HUDEP-2 (cell line): Measurements from ENCODE around the gene SYNDIG1L.
A peak's percentile ranks its signal among the peaks of the same experiment; 100 is the strongest.

Experiments used
- DNase-seq, 76 experiments: peaks; one replicate each; lab custom pipeline; 2025; ENCODE audit not compliant: unreplicated experiment in 76 of 76; lab: John Stamatoyannopoulos, UW

SYNDIG1L gene

GRCh38 chr14:74364271-74364880 lies 61.6 kb downstream of the SYNDIG1L start:
- no peak for DNase-seq

GRCh38 chr14:74362361-74362915 lies 63.6 kb downstream of the SYNDIG1L start:
- peak in 50 of 76 experiments; percentile 2 to 65 (median 30) for DNase-seq

- DNase-seq = no peak
Measured at GRCh38 chr14:74360163-74360562, 65.8 kb downstream of the SYNDIG1L start.

GRCh38 chr14:74358176-74358829 lies 67.7 kb downstream of the SYNDIG1L start:
- DNase-seq = no peak

- no peak for DNase-seq
Measured at GRCh38 chr14:74357585-74357984, 68.4 kb downstream of the SYNDIG1L start.

- DNase-seq = no peak
Measured at GRCh38 chr14:74356892-74357575, 69.0 kb downstream of the SYNDIG1L start.
